GM18858 (cell line): ENCODE measurements around the gene JAZF1.

Source experiments
- ATAC-seq: cut with Tn5 transposase; IDR thresholded peaks from one replicate; pipeline ENCODE4 v1.9.1; 2021; ENCODE audit not compliant: unreplicated experiment

Gene JAZF1

GRCh38 chr7:28140979-28141378 lies 39.6 kb downstream of the JAZF1 start:
- no peak for ATAC-seq

- ATAC-seq: no peak
Observed at GRCh38 chr7:28138837-28139236, 41.8 kb downstream of the JAZF1 start.

GRCh38 chr7:28137463-28137862 lies 43.1 kb downstream of the JAZF1 start:
- ATAC-seq: no peak

- ATAC-seq: no peak
Observed at GRCh38 chr7:28136885-28137284, 43.7 kb downstream of the JAZF1 start.

GRCh38 chr7:28136420-28136819 lies 44.2 kb downstream of the JAZF1 start:
- no peak for ATAC-seq

- no peak for ATAC-seq
Observed at GRCh38 chr7:28135760-28136159, 44.8 kb downstream of the JAZF1 start.

- no peak for ATAC-seq
Observed at GRCh38 chr7:28135315-28135714, 45.3 kb downstream of the JAZF1 start.

GRCh38 chr7:28133872-28134271 lies 46.7 kb downstream of the JAZF1 start:
- ATAC-seq: no peak

- ATAC-seq: no peak
Observed at GRCh38 chr7:28132959-28133870, 47.4 kb downstream of the JAZF1 start.

GRCh38 chr7:28130277-28130676 lies 50.3 kb downstream of the JAZF1 start:
- ATAC-seq: no peak

GRCh38 chr7:28128608-28129007 lies 52.0 kb downstream of the JAZF1 start:
- no peak for ATAC-seq

- no peak for ATAC-seq
Observed at GRCh38 chr7:28126410-28127041, 54.1 kb downstream of the JAZF1 start.

GRCh38 chr7:28125431-28126409 lies 54.9 kb downstream of the JAZF1 start:
- no peak for ATAC-seq

GRCh38 chr7:28124413-28124812 lies 56.2 kb downstream of the JAZF1 start:
- ATAC-seq: no peak

GRCh38 chr7:28123752-28124151 lies 56.8 kb downstream of the JAZF1 start:
- ATAC-seq: no peak

GRCh38 chr7:28121496-28121895 lies 59.1 kb downstream of the JAZF1 start:
- no peak for ATAC-seq

- ATAC-seq: no peak
Observed at GRCh38 chr7:28116041-28116440, 64.6 kb downstream of the JAZF1 start.

GRCh38 chr7:28115261-28115660 lies 65.3 kb downstream of the JAZF1 start:
- ATAC-seq: no peak

- ATAC-seq: no peak
Observed at GRCh38 chr7:28114056-28114455, 66.5 kb downstream of the JAZF1 start.

- no peak for ATAC-seq
Observed at GRCh38 chr7:28112883-28113540, 67.6 kb downstream of the JAZF1 start.

- no peak for ATAC-seq
Observed at GRCh38 chr7:28112467-28112866, 68.1 kb downstream of the JAZF1 start.
